ENCODE data around the gene HSPE1.
"Not testable (repeated sequence)": the region's sequence is repeated elsewhere in the genome, so short reads cannot be mapped to it uniquely, and the experiment has no call there.

The HSPE1 gene

GRCh38 chr2:197499594-197500502 is at the start of gene HSPE1, which contains the start of gene HSPD1:
TSS of gene HSPE1 (plus strand) at chr2:197500379. CDS start at chr2:197500437, 58 bp downstream.
TSS of gene HSPD1 (minus strand) at chr2:197499840. CDS start at chr2:197498848, 992 bp downstream.
- peak; percentile 92 to 95 for DNase-seq

DNA sequence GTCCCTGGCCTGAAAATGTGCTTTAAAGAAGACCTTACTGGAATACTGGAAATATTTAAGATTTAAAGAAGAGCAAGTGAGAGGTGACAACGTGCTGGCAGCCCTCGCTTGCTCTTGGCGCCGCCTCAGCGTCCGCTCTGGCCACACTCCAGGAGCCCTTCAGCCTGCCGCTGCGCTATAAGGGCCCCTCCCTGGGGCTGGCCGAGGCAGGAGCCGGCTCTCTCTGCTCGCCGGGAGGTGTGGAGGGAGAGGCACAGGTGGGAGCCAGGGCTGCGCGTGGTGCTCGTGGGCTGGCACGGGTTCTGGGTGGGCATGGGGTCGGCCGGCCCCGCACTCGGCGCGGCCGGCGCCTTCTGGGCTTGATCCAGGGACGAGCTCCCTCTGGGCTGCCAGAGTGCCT is 49.7 kb upstream of the HSPE1 start:
- DNase-seq: no peak

DNA sequence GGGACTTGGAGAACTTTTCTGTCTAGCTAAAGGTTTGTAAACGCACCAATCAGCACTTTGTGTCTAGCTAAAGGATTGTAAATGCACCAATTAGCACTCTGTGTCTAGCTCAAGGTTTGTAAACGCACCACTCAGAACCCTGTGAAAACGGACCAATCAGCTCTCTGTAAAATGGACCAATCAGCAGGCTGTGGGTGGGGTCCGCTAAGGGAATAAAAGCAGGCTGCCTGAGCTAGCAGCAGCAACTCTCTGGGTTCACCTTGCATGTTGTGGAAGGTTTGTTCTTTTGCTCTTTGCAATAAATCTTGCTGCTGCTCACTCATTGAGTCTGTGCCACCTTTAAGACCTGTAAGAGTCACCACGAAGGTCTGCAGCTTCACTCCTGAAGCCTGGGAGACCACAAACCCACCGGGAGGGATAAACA is 49.2 kb upstream of the HSPE1 start:
- DNase-seq: not testable (repeated sequence)

DNA sequence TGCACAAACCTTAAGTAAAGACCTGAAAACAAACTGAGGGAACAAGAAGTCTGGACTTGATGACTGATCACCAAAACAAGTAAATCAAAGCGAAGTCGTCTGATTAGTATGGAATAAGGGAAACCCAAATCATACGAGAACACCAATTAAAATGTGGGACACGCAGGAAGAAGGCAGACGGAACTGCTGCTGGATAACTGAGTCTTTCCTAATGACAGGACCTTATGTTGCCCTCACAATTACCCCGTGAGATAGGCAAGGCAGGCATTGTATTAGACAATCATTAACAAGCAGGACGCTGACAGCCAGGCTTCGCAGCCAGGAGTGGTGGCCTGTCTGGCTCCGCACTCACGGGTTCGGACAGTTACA is 47.4 kb upstream of the HSPE1 start:
- DNase-seq: no peak

DNA sequence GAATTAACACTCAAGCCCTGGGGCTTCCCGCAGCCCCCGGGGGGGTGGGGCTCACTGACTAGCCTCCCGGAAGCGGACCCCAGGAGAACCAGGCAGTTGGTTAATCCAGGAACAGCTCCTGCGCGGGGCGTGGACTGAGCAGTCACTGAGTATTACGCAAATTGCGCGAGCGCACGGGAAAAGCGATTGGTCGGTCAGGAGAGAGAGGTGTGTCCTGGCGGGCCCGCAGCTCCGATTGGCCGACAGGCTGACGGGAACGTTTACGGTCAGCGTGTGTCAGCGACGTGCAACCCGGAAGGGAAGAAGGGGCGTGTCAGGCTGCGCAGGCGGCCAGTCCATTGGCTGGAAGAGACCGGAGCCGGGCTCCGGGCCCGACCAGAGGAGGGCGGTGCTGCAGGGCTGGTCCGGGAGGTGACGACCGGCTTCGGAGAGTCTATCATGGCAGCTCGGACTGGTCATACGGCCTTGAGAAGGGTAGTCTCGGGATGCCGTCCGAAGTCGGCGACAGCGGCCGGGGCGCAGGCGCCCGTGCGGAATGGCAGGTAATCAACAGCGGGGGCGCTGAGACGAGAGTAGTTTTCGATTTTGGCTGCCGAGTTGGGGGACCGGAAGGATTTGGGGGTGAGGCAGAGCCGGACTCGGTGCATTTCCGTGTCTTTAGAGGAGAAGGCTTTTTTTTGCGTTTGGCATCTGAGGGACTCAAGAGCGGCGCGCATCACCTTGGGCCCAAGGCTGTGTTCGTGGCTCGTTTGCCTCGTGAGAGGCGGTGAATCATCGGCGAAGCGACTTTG is 46.9 kb upstream of the HSPE1 start, which contains the start of gene COQ10B:
TSS of gene COQ10B (plus strand) at position 430 of the 791 bp plus-strand sequence. CDS start at position 439, 9 bp downstream.
- peak; percentile 96 to 97 for DNase-seq

DNA sequence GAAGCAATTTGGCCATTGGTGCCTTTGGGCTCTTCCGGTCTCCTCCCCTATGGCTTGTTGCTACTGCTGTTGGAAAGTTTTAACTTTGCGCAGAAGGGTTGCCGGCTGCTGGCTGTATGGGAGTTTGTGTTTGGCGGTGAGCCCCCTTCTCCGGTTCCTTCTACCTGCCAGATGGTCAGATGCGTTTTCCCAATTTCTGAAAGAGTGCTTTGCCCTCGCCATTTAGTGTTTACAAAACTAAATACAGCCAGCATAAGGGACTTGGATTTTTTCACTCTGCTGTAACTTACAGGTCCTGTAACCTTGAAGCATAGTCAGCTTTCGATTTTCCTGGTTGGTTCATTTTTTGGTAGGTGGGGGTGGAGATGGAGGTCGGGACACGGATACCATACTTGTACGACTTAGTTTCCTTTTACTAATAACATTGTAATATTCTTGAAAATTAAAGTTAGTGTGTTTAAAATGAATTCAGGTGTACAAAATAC is 46.2 kb upstream of the HSPE1 start:
- no peak for DNase-seq

- DNase-seq: no peak
Measured at GRCh38 chr2:197454923-197455322, 45.3 kb upstream of the HSPE1 start.

- DNase-seq: no peak
Measured at GRCh38 chr2:197455428-197455827, 44.8 kb upstream of the HSPE1 start.

GRCh38 chr2:197460649-197461048 is 39.5 kb upstream of the HSPE1 start:
- DNase-seq: no peak

DNA sequence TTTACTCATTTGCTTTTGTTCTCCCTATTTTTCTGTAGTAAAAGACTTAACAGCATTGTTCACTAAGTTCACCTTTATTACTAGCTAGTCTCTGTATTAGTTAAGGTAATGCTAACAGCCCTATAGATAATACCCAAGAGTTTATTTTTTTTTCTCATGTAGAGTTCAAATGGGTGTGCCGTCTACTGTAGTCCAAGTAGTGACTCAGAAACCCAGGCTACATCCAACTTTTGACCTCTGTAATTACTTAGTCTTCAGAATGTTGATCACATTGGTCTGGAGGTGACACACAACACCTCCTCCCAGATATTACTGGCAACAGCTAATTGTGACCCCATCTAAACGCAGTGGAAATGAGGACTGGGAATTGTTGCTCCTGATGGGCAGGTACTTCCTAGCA is 39.1 kb upstream of the HSPE1 start:
- no peak for DNase-seq

DNA sequence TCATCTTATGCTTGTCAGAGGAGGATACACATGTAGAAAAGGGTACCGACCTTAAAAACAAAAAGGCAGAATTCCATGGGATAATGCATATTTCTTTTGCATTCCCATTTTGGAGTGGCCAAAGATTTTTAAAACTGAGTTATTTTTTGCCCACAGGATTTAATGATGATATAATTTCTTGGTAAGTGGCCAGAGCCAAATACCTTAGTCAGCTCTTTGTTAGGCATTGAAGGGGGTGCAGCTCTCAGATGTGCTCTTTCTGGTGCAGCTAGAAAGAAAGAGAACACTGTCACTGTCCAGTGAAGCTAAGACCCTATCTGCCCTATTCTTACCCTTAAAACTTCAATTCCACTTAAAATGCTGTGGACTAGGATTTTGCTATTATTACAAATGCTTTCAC is 36.0 kb upstream of the HSPE1 start:
- no peak for DNase-seq

DNA sequence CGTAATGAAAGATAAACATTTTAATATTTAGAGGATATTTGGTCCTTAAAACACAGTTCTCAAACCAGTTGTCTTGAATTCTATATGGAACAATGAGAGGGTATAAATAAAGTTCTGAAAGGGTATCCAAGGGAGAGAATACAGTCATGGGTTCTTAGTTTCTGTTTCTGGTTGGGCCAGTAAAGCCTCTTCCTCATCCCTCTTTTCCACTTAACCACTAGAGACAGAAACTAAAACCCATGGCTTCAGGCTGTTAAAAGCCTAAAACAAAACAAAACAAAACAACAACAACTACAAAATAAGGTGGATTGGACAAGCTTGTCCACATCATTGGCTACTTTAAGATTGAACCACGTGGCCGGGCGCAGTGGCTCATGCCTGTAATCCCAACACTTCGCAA is 28.0 kb upstream of the HSPE1 start:
- DNase-seq: no peak

GRCh38 chr2:197477797-197478196 is 22.4 kb upstream of the HSPE1 start:
- DNase-seq: no peak

DNA sequence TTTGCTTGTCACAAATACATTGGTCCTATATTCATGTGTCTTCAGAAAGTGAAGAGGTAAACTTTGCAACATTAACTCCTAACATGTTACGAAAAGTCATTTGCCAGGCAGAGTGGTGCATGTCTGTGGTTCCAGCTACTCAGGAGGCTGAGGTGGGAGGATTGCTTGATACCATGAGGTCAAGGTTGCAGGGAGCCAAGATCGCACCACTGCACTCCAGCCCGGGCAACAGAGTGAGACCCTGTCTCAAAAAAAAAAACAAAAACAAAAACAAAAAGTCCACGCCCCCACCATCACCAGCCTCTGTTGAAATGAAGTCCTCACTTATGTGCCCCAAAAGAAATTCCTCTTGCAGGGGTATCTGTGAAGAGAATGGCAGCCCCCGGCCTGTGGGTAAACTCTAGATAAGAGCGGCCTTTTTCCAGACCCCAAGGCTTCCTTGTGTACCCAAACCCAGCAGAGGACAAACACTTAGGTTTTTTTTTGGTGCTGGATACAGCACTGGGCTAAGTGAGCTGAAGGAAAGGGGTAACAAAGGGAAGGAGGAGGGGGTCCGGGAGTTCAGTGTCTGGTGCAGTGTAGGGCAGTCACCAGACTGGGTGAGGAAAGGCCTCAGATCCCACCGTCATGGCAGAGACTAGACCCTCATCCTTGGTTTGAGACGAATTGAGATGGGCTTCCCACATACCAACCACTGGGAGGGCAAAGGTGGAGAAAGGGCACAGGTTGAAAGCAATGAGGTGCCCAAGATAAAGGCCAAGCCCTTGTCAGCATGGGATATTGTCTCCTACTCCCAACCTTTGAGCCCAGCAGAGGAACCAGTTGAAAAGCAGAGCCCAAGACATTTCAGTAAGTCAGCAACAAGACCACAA is 19.8 kb upstream of the HSPE1 start:
- no peak for DNase-seq

- DNase-seq: not testable (repeated sequence)
Measured at GRCh38 chr2:197484248-197484647, 15.9 kb upstream of the HSPE1 start.

GRCh38 chr2:197486175-197486574 is 14.0 kb upstream of the HSPE1 start:
- no peak for DNase-seq

DNA sequence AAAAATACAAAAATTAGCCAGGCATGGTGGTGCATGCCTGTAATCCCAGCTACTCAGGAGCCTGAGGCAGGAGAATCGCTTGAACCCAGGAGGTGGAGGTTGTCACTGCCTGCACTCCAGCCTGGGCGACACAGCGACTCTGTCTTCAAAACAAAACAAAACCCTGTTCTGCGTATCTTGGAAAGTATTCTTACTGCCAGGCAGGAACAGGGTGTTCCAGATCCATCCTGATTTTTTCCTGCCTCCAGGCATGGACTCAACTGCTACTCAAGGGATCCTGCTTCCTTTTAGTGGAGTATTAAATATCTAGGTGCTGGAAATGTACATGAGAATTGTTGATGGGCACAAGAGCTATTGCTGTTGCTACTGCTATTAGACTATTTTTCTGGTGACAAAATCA is 12.8 kb upstream of the HSPE1 start:
- DNase-seq: no peak

GRCh38 chr2:197495433-197496134 is 4.6 kb upstream of the HSPE1 start:
- no peak for DNase-seq

DNA sequence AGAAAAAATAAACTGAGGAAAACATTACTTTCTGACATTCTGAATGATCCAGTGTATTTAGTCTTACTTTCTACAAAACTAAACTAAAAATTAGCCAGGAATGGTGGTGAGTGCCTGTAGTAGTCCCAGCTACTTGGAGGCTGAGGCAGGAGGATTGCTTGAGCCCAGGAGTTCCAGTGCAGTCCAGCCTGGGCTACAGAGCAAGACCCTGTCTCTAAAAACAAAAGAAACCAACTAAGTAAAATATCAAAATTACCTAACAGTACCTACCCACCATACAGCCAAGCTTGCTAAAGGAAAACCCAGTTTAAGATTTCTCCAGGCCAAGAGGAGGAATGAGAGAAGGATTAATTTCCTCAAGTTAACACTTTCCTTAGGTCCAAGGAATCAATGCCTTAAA is 3.5 kb upstream of the HSPE1 start:
- no peak for DNase-seq

- DNase-seq: no peak
Measured at GRCh38 chr2:197497326-197497725, 2.9 kb upstream of the HSPE1 start.

DNA sequence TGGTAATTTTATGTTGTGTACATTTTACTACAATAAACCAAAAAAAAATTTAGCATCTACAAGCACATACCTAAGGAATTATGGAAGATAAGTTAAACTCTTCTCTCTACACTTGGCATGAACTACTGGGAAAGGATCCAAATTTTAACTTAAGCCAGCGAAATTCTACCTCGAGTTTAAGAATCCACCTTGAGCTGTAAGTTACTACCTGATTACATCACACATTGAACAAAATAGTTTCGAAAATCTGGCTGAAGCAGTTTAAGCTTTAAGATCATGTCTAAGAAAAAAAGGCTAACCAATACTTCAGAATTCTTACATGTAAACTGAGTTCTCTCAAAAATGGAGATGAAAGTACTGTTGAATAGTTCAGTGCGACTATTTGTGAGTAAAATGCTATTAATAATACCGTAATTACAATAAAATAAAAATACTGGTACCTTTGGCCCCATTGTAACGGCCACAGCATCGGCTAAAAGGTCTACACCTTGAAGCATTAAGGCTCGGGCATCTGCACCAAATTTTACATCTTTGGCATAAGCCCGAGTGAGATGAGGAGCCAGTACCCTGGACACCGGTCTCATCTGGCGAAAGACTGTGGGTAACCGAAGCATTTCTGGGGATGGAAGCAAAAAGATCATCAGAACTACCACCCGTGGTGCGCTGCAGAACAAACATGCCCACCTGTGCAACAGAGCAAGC is 1.8 kb upstream of the HSPE1 start:
- DNase-seq: no peak

Data from activated CD4-positive, alpha-beta T cell treated with anti-CD3 and anti-CD28 coated beads, Interleukin-2, amount 50 U/mL, for 4 hours (primary cell).